ENCODE results near the gene USP48. TPM values are rescaled to one million over a fixed set of nuclear protein-coding genes. Genes with fewer than 3 reads are reported as not detected.

Gene USP48
- total and polyA plus RNA-seq, 2 of the 13 experiments (the other 11 are each of a cell fraction or from before 2014, with no cell fraction given), result 30.4 to 30.7 TPM

DNA sequence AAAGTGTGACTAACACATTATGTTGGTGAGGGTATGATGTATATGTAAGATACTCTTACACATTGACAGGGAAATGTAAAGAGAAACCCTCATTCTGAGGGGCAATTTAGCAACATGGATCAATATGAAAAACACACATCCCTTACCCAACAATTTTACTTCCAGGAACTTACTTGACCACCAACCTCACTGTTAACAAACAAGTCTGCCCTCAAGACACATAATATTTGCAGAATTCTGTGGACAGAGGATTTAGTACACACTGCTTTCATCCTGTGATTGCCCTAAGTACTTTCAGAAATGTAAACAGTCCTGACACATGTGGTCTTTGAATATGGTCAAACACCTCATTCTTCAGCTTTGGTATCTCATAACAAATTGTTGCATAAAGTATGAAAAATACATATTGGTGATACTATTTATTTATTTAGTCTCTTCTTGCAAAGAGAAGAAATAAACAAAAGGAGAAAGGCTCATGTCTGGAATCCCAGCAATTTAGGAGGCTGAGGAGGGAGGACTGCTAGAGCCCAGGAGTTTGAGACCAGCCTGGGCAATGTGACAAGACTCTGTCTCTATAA is 6.9 kb downstream of the USP48 start (continued):
- TF ChIP-seq, protein P1, sequence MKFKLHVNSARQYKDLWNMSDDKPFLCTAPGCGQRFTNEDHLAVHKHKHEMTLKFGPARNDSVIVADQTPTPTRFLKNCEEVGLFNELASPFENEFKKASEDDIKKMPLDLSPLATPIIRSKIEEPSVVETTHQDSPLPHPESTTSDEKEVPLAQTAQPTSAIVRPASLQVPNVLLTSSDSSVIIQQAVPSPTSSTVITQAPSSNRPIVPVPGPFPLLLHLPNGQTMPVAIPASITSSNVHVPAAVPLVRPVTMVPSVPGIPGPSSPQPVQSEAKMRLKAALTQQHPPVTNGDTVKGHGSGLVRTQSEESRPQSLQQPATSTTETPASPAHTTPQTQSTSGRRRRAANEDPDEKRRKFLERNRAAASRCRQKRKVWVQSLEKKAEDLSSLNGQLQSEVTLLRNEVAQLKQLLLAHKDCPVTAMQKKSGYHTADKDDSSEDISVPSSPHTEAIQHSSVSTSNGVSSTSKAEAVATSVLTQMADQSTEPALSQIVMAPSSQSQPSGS (CRISPR knock-in tag; IDR thresholded peaks at IDR 0.05), result 0 out of 2 replicates have a peak, but pooled peaks have one; percentile 54
- TF ChIP-seq POGZ (CRISPR knock-in tag; IDR thresholded peaks at IDR 0.05), result no peak
- no peak for TF ChIP-seq ZSCAN20 (CRISPR knock-in tag; IDR thresholded peaks at IDR 0.05; ENCODE audit: borderline replicate concordance)
- peak; percentile 55; the same call in 1 of the 2 replicates for TF ChIP-seq GATAD1 (CRISPR knock-in tag; IDR thresholded peaks at IDR 0.05)
- TF ChIP-seq HMGXB3 (CRISPR knock-in tag; IDR thresholded peaks at IDR 0.05; ENCODE audit: borderline replicate concordance), result peak; percentile 82
- no peak for TF ChIP-seq ZNF83 (CRISPR knock-in tag; IDR thresholded peaks at IDR 0.05; ENCODE audit: borderline replicate concordance)
- TF ChIP-seq ZNF572 (CRISPR knock-in tag; IDR thresholded peaks at IDR 0.05), result no peak
- TF ChIP-seq NFAT5 (CRISPR knock-in tag; IDR thresholded peaks at IDR 0.05), result no peak
- TF ChIP-seq, protein P2, sequence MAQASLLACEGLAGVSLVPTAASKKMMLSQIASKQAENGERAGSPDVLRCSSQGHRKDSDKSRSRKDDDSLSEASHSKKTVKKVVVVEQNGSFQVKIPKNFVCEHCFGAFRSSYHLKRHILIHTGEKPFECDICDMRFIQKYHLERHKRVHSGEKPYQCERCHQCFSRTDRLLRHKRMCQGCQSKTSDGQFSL (CRISPR knock-in tag; IDR thresholded peaks at IDR 0.05), result no peak
- peak; percentile 33; the same call in 1 of the 2 replicates for TF ChIP-seq ZNF816 (CRISPR knock-in tag; IDR thresholded peaks at IDR 0.05; ENCODE audit: borderline replicate concordance)
- peak; percentile 74; the same call in 1 of the 2 replicates for TF ChIP-seq HOXD1 (CRISPR knock-in tag; IDR thresholded peaks at IDR 0.05)
- no peak for TF ChIP-seq BRD4 (CRISPR knock-in tag; IDR thresholded peaks at IDR 0.05)
- no peak for TF ChIP-seq REXO4 (CRISPR knock-in tag; IDR thresholded peaks at IDR 0.05; ENCODE audit: borderline replicate concordance)
- TF ChIP-seq ZNF333 (CRISPR knock-in tag; IDR thresholded peaks at IDR 0.05; ENCODE audit: borderline replicate concordance), result no peak
- peak; percentile 98 for TF ChIP-seq HMG20B (CRISPR knock-in tag; conservative IDR thresholded peaks at IDR 0.05)
- TF ChIP-seq EZH2 (conservative IDR thresholded peaks at IDR 0.05; ENCODE audit: low read depth, low read length), result no peak
- TF ChIP-seq, protein P3, sequence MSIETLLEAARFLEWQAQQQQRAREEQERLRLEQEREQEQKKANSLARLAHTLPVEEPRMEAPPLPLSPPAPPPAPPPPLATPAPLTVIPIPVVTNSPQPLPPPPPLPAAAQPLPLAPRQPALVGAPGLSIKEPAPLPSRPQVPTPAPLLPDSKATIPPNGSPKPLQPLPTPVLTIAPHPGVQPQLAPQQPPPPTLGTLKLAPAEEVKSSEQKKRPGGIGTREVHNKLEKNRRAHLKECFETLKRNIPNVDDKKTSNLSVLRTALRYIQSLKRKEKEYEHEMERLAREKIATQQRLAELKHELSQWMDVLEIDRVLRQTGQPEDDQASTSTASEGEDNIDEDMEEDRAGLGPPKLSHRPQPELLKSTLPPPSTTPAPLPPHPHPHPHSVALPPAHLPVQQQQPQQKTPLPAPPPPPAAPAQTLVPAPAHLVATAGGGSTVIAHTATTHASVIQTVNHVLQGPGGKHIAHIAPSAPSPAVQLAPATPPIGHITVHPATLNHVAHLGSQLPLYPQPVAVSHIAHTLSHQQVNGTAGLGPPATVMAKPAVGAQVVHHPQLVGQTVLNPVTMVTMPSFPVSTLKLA (IDR thresholded peaks at IDR 0.05), result peak; percentile 28; the same call in 1 of the 2 replicates
